Activated CD4-positive, alpha-beta T cell treated with anti-CD3 and anti-CD28 coated beads, Interleukin-2, amount 10 ng/mL, durations not matched to agents 7 days and 5 days (primary cell): ENCODE data around the gene AIFM1. TPM values are rescaled to one million over a fixed set of nuclear protein-coding genes. Genes with fewer than 3 reads are reported as not detected.
"Not testable (repeated sequence)": the region's sequence is repeated elsewhere in the genome, so short reads cannot be mapped to it uniquely, and the experiment has no call there.

ENCODE experiments used
- CTCF ChIA-PET: fragments of 350-600 bp; sonication (Branson Sonifier 250); formaldehyde crosslinking; loops from one replicate; lab custom pipeline; 2021; ENCODE audit warnings: antibody characterized with exemption; lab: Charles Lee
- POLR2A ChIA-PET: fragments of 350-600 bp; sonication (Branson Sonifier 250); formaldehyde crosslinking; loops from one replicate; lab custom pipeline; 2021; ENCODE audit warnings: antibody characterized with exemption; lab: Charles Lee
- DNase-seq: peaks from one replicate; pipeline ENCODE4 v3.0.0-alpha.2; 2020
- H3K27ac Mint-ChIP-seq: one replicate; pipeline ENCODE4 v1.8.0; 2021; ENCODE audit warnings: mild to moderate bottlenecking, moderate library complexity, mixed read lengths
- H3K27me3 Mint-ChIP-seq: one replicate; pipeline ENCODE4 v1.8.0; 2021; ENCODE audit warnings: mixed read lengths
- H3K36me3 Mint-ChIP-seq: one replicate; pipeline ENCODE4 v1.8.0; 2021; ENCODE audit warnings: low read depth, mixed read lengths
- H3K4me1 Mint-ChIP-seq: one replicate; pipeline ENCODE4 v1.8.0; 2021; ENCODE audit warnings: mixed read lengths
- H3K4me3 Mint-ChIP-seq: one replicate; pipeline ENCODE4 v1.8.0; 2021; ENCODE audit warnings: mild to moderate bottlenecking, moderate library complexity, mixed read lengths
- H3K9me3 Mint-ChIP-seq: one replicate; pipeline ENCODE4 v1.8.0; 2021; ENCODE audit warnings: mixed read lengths
- total RNA-seq, 2 experiments: library from RNA; stranded (reverse); gene quantifications; one replicate each; pipeline ENCODE4 v1.2.3, GENCODE V29; 2021

AIFM1 gene
- total RNA-seq, 2 experiments from 2014 or later = 32.3 to 40.3 TPM

- no peak for DNase-seq
- Mint-ChIP-seq H3K27ac (no peak overlapping the region), H3K4me3 (no peak overlapping the region), H3K4me1 (no peaks in the 10 kb centered on the region), H3K27me3 (no peaks in the 10 kb centered on the region), H3K9me3 (no peaks in the 10 kb centered on the region), H3K36me3 (peaks cover 19% of the 10 kb centered on the region)
- CTCF ChIA-PET = interaction anchor here (0.9 to 1.4 kb wide), 2 partner anchors 10 to 25 kb away, joined by 3 to 7 read pairs; no protein-coding TSS in a partner anchor
- POLR2A ChIA-PET = no interaction called here
Measured at GRCh38 chrX:130130990-130131389, 34.7 kb downstream of the AIFM1 start.

- Mint-ChIP-seq H3K9me3 (no peaks in the 10 kb centered on the region), H3K4me1 (peaks cover 1% of the 10 kb centered on the region), H3K27me3 (no peaks in the 10 kb centered on the region), H3K36me3 (peaks cover 22% of the 10 kb centered on the region), H3K4me3 (no peak overlapping the region), H3K27ac (no peak overlapping the region)
- POLR2A ChIA-PET = no interaction called here
- DNase-seq = no peak
- CTCF ChIA-PET = no interaction called here
Measured at GRCh38 chrX:130125091-130125874, 40.4 kb downstream of the AIFM1 start.

GRCh38 chrX:130124577-130124976, 41.1 kb downstream of the AIFM1 start:
- Mint-ChIP-seq H3K27ac (no peak overlapping the region), H3K36me3 (peaks cover 22% of the 10 kb centered on the region), H3K4me3 (no peak overlapping the region), H3K27me3 (no peaks in the 10 kb centered on the region), H3K9me3 (no peaks in the 10 kb centered on the region), H3K4me1 (peaks cover 8% of the 10 kb centered on the region)
- POLR2A ChIA-PET = no interaction called here
- no peak for DNase-seq
- CTCF ChIA-PET = no interaction called here

DNA sequence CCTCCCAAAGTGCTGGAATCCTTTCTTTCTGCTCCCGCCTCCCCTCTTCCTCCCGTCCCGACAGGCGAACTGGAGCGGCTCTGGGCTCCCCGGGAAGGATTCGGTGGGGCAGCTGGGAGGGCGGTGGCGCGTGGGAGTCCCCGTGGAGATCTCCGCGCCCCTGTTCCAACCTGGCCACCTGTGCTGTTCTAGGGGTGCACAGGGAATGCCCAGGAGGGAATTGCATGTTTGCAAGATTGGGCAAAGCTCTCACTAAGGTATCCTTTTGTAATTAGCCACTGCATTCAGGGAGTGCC, 44.2 kb downstream of the AIFM1 start:
- ChIA-PET CTCF (interaction anchor here (0.6 to 3.1 kb wide), 12 partner anchors 9 to 78 kb away, joined by 3 to 15 read pairs (median 4); partner anchors contain the start of gene AIFM1), POLR2A (interaction anchor here (0.7 kb wide), 1 partner anchor 26 kb away, joined by 8 read pairs; no protein-coding TSS in a partner anchor)
- Mint-ChIP-seq H3K27ac (no peak overlapping the region), H3K36me3 (peaks cover 6% of the 10 kb centered on the region), H3K4me3 (peak overlapping the region; percentile 54), H3K4me1 (peaks cover 22% of the 10 kb centered on the region), H3K27me3 (no peaks in the 10 kb centered on the region), H3K9me3 (no peaks in the 10 kb centered on the region)
- no peak for DNase-seq

- Mint-ChIP-seq H3K27ac (peak overlapping the region; percentile 80), H3K4me1 (peaks cover 22% of the 10 kb centered on the region), H3K36me3 (peaks cover 6% of the 10 kb centered on the region), H3K4me3 (peak overlapping the region; percentile 54), H3K9me3 (no peaks in the 10 kb centered on the region), H3K27me3 (no peaks in the 10 kb centered on the region)
- ChIA-PET POLR2A (interaction anchor here (0.7 kb wide), 1 partner anchor 26 kb away, joined by 8 read pairs; no protein-coding TSS in a partner anchor), CTCF (interaction anchor here (0.6 to 3.1 kb wide), 16 partner anchors 9 to 191 kb away, joined by 3 to 15 read pairs (median 4); partner anchors contain the start of gene AIFM1)
- peak; percentile 62 for DNase-seq
Measured at GRCh38 chrX:130120746-130121504, 44.7 kb downstream of the AIFM1 start.

DNA sequence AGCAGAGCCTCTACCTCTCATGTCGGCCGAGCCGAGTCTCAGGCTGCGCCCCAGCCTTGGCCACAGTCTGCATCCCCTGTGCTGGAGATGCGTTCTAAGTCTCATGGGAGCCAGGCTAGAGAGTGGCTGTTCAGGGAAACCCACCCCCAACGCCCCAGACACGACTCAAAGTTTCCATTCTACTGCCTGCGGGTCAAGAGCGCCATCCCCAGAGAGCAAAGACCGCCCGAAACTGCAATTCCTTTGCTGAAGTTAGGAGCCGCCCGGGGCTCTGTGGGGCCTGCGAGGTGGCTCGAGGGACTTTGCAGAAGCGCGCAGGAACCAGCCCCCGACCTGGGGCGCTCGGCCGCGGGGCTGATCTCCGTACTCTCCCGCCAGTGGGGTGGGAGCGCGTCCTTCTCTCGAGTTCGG, 45.3 kb downstream of the AIFM1 start:
- CTCF ChIA-PET = interaction anchor here (0.6 to 3.1 kb wide), 16 partner anchors 11 to 104 kb away, joined by 3 to 15 read pairs (median 4); no protein-coding TSS in a partner anchor
- POLR2A ChIA-PET = no interaction called here
- H3K4me1 Mint-ChIP-seq = peaks cover 24% of the 10 kb centered on the region
- H3K27me3 Mint-ChIP-seq = no peaks in the 10 kb centered on the region
- no peak overlapping the region for H3K27ac Mint-ChIP-seq
- no peak for DNase-seq
- H3K36me3 Mint-ChIP-seq = peaks cover 6% of the 10 kb centered on the region
- H3K4me3 Mint-ChIP-seq = peak overlapping the region; percentile 54
- H3K9me3 Mint-ChIP-seq = no peaks in the 10 kb centered on the region

GRCh38 chrX:130119312-130119898, 46.2 kb downstream of the AIFM1 start:
- Mint-ChIP-seq H3K4me1 (peaks cover 29% of the 10 kb centered on the region), H3K27me3 (no peaks in the 10 kb centered on the region), H3K4me3 (no peak overlapping the region), H3K36me3 (peaks cover 2% of the 10 kb centered on the region), H3K27ac (peak overlapping the region; percentile 13), H3K9me3 (no peaks in the 10 kb centered on the region)
- ChIA-PET CTCF (interaction anchor here (0.7 to 3.1 kb wide), 13 partner anchors 11 to 59 kb away, joined by 3 to 10 read pairs (median 3); no protein-coding TSS in a partner anchor), POLR2A (no interaction called here)
- no peak for DNase-seq

- POLR2A ChIA-PET = no interaction called here
- peaks cover 1% of the 10 kb centered on the region for H3K36me3 Mint-ChIP-seq
- H3K27me3 Mint-ChIP-seq = no peaks in the 10 kb centered on the region
- no peak overlapping the region for H3K4me3 Mint-ChIP-seq
- peaks cover 37% of the 10 kb centered on the region for H3K4me1 Mint-ChIP-seq
- peak overlapping the region; percentile 50 for H3K27ac Mint-ChIP-seq
- no peak for DNase-seq
- CTCF ChIA-PET = interaction anchor here (0.7 to 3.1 kb wide), 10 partner anchors 10 to 52 kb away, joined by 3 to 10 read pairs (median 3); no protein-coding TSS in a partner anchor
- no peaks in the 10 kb centered on the region for H3K9me3 Mint-ChIP-seq
Measured at GRCh38 chrX:130118441-130119311, 47.0 kb downstream of the AIFM1 start.

DNA sequence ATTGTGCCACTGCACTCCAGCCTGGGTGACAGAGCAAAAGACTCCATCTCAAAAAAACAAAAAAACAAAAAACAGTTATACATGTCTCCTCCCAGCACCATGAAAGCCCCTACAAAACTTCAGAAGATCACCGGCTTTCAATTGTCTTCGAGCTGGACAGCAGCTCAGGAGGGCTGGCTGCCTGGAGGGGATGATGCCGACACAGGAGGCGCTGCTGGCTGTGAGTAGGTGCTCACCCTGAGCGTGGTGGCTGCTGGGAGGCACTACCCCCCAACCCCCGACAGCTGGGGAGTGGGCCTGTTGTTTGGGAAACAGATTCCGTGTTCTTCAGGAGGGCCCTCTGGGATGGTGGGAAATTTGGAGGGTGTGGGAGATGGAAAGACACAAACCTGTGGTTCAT, 48.5 kb downstream of the AIFM1 start:
- Mint-ChIP-seq H3K9me3 (no peaks in the 10 kb centered on the region), H3K4me3 (no peak overlapping the region), H3K36me3 (no peaks in the 10 kb centered on the region), H3K27me3 (no peaks in the 10 kb centered on the region), H3K4me1 (peaks cover 39% of the 10 kb centered on the region), H3K27ac (no peak overlapping the region)
- CTCF ChIA-PET = no interaction called here
- no peak for DNase-seq
- POLR2A ChIA-PET = no interaction called here

DNA sequence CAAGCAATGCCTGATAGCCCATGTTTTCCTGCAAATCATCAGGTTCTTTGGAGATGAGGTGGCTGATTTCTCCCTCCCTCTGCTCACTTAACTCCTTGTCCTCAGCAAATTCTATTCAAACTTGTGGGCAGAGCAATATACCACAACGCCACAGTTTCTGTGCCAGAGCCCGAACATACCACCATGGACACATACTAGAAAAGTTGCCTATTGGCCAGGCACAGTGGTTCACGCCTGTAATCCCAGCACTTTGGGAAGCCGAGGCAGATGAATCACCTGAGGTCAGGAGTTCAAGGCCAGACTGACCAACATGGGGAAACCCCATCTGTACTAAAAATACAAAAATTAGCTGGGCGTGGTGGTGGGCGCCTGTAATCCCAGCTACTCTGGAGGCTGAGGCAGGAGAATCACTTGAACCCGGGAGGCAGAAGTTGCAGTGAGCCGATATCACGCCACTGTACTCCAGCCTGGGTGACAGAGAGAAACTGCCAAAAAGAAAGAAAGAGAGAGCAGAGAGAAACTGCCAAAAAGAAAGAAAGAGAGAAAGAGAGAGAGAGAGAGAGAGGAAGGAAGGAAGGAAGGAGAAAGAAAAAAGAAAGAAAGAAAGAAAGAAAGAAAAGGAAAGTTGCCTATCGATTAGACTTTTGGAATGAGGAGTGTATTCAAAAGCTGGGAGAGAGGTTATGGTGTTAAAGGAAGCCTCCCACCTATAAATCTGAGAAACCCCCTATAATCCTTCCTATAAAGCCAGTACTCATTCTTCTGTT, 50.3 kb downstream of the AIFM1 start:
- H3K27ac Mint-ChIP-seq, H3K9me3 Mint-ChIP-seq, H3K27me3 Mint-ChIP-seq, H3K36me3 Mint-ChIP-seq, POLR2A ChIA-PET, H3K4me3 Mint-ChIP-seq, DNase-seq: not testable (repeated sequence)
- CTCF ChIA-PET = interaction anchor here (0.6 to 2.0 kb wide), 3 partner anchors 17 to 344 kb away, joined by 3 to 4 read pairs (median 4); no protein-coding TSS in a partner anchor
- peaks cover 43% of the 10 kb centered on the region for H3K4me1 Mint-ChIP-seq

GRCh38 chrX:130114141-130114588, 51.5 kb downstream of the AIFM1 start:
- CTCF ChIA-PET = interaction anchor here (0.5 to 2.0 kb wide), 3 partner anchors 27 to 78 kb away, joined by 3 to 4 read pairs (median 3); no protein-coding TSS in a partner anchor
- H3K9me3 Mint-ChIP-seq = no peaks in the 10 kb centered on the region
- no peak overlapping the region for H3K27ac Mint-ChIP-seq
- H3K4me3 Mint-ChIP-seq = no peak overlapping the region
- POLR2A ChIA-PET = no interaction called here
- H3K27me3 Mint-ChIP-seq = no peaks in the 10 kb centered on the region
- peaks cover 34% of the 10 kb centered on the region for H3K4me1 Mint-ChIP-seq
- H3K36me3 Mint-ChIP-seq = peaks cover 3% of the 10 kb centered on the region
- DNase-seq = no peak
